K562 (cell line): Measurements from ENCODE around the gene WNK2. TPM values are rescaled to one million over a fixed set of nuclear protein-coding genes. Genes with fewer than 3 reads are reported as not detected.

Experiments
- ATAC-seq: fragments of 200-7000 bp; cut with Tn5 transposase; 3 replicates; pipeline ENCODE4 v1.9.1; 2020; ENCODE audit warnings: moderate library complexity
- BruUV-seq: library from RNA; stranded (reverse); fragments of 400-500 nt; replicated peaks from 2 replicates; lab custom pipeline; 2021; lab: Mats Ljungman, UMichigan
- CTCF ChIA-PET: fragments of 300-600 bp; formaldehyde crosslinking; extraction: SDS; loops from one replicate; lab custom pipeline; 2021; ENCODE audit warnings: low intra/inter-chr PET ratio; lab: Yijun Ruan, JAX
- POLR2A ChIA-PET: fragments of 300-600, 350-650 bp; sonication (Branson Sonifier 250); formaldehyde crosslinking; extraction: SDS; loops from one replicate; lab custom pipeline; 2021; ENCODE audit warnings: antibody characterized with exemption, inconsistent platforms; lab: Yijun Ruan, JAX
- DNase-seq, 4 experiments: peaks; one replicate each; pipeline versions ENCODE4 v3.0.0 to v3.0.0-alpha.2; 2011 to 2018; ENCODE audit warnings: low spot score in 3 of 4, mixed read lengths in 3 of 4; ENCODE audit errors: extremely low read depth in 1 of 4
- FAIRE-seq: peaks from 2 replicates; lab custom pipeline; 2011; peaks lifted over from hg19 to GRCh38; lab: Jason Lieb, UNC
- H2AFZ ChIP-seq: 2 replicates; pipeline ENCODE4 v1.6.0; 2011; ENCODE audit warnings: low read depth, low read length, control low read depth, inconsistent platforms
- H3K27ac ChIP-seq: fragments of 200-600 bp; 3 replicates; pipeline ENCODE4 v1.8.0; 2011; ENCODE audit warnings: low read depth, mild to moderate bottlenecking, control low read depth, inconsistent platforms, low read length, moderate library complexity, mixed read lengths; ENCODE audit errors: extremely low read depth
- H3K27me3 ChIP-seq, 2 experiments: fragments of 300-600 bp in 1 of 2; 2 replicates in 1 of 2; 3 replicates in 1 of 2; pipeline versions ENCODE4 v1.6.0 to v1.8.0; 2011; ENCODE audit warnings: inconsistent platforms in 2 of 2, low read length in 2 of 2, mild to moderate bottlenecking in 1 of 2, mixed read lengths in 1 of 2, moderate library complexity in 1 of 2; ENCODE audit not compliant: control insufficient read depth in 2 of 2, insufficient read depth in 2 of 2
- H3K36me3 ChIP-seq: fragments of 300-600 bp; 3 replicates; pipeline ENCODE4 v1.8.0; 2011; ENCODE audit warnings: mild to moderate bottlenecking, low read length, inconsistent platforms; ENCODE audit not compliant: control insufficient read depth, insufficient read depth
- H3K4me1 ChIP-seq, 2 experiments: fragments of 200-600 bp in 1 of 2; replicated peaks in 1 of 2; 2 replicates in 1 of 2; 3 replicates in 1 of 2; pipeline versions ENCODE4 v1.5.1 to v1.8.0; 2011; ENCODE audit warnings: inconsistent platforms in 2 of 2, low read length in 2 of 2, mild to moderate bottlenecking in 1 of 2, mixed read lengths in 1 of 2, moderate library complexity in 1 of 2; ENCODE audit not compliant: control insufficient read depth in 2 of 2, insufficient read depth in 2 of 2
- H3K4me2 ChIP-seq: 2 replicates; pipeline ENCODE4 v1.6.1; 2011; ENCODE audit warnings: low read length, control low read depth, inconsistent platforms, mixed read lengths; ENCODE audit not compliant: insufficient read depth
- H3K4me3 ChIP-seq: fragments of 200-600 bp; sonication (generic), shearing (Covaris generic); 2 replicates; pipeline ENCODE4 v1.5.1; 2016; ENCODE audit warnings: control low read depth, inconsistent platforms
- H3K79me2 ChIP-seq: fragments of 200-600 bp; 3 replicates; pipeline ENCODE4 v1.8.0; 2011; ENCODE audit warnings: low read length, inconsistent platforms; ENCODE audit not compliant: control insufficient read depth, insufficient read depth
- H3K9ac ChIP-seq, 2 experiments: 2 replicates each; pipeline versions ENCODE4 v1.6.0 to v1.6.1; 2011; ENCODE audit warnings: low read depth in 2 of 2, low read length in 2 of 2, control low read depth in 1 of 2, inconsistent platforms in 1 of 2, mild to moderate bottlenecking in 1 of 2, mixed read lengths in 1 of 2; ENCODE audit not compliant: insufficient read depth in 1 of 2
- H3K9me1 ChIP-seq: one replicate; pipeline ENCODE4 v1.6.0; 2011; ENCODE audit warnings: inconsistent platforms, mild to moderate bottlenecking, low read length, moderate library complexity; ENCODE audit not compliant: control insufficient read depth, insufficient read depth
- H3K9me3 ChIP-seq: replicated peaks from 2 replicates; pipeline ENCODE4 v1.5.1; 2011; ENCODE audit warnings: low read depth, low read length, inconsistent platforms; ENCODE audit not compliant: control insufficient read depth, insufficient read depth
- H4K20me1 ChIP-seq: replicated peaks from 2 replicates; pipeline ENCODE4 v1.6.1; 2011; ENCODE audit warnings: low read length, inconsistent platforms, mixed read lengths; ENCODE audit not compliant: control insufficient read depth, insufficient read depth
- CEBPB ChIP-seq: fragments of 450-650 bp; IDR thresholded peaks from 2 replicates; pipeline ENCODE4 v1.6.1; 2016; ENCODE audit warnings: missing genetic modification characterization, missing compliant biosample characterization
- ESRRB ChIP-seq: fragments of 250-450 bp; sonication (Bioruptor Pico); IDR thresholded peaks from 2 replicates; pipeline ENCODE4 v1.5.0; 2020; ENCODE audit warnings: mild to moderate bottlenecking, moderate library complexity, borderline replicate concordance
- FOXK2 ChIP-seq, 2 experiments: fragments of 450-650 bp; IDR thresholded peaks in 1 of 2; conservative IDR thresholded peaks in 1 of 2; 2 replicates each; pipeline ENCODE4 v1.6.1; 2016; ENCODE audit warnings: low read depth in 2 of 2, mild to moderate bottlenecking in 1 of 2
- GTF2A2 ChIP-seq: IDR thresholded peaks from 2 replicates; pipeline ENCODE4 v1.6.1; 2016; ENCODE audit warnings: mild to moderate bottlenecking, missing genetic modification characterization, missing compliant biosample characterization
- HMG20A ChIP-seq: fragments of 450-650 bp; formaldehyde crosslinking; conservative IDR thresholded peaks from 2 replicates; pipeline ENCODE4 v1.4.0; 2020; ENCODE audit warnings: mild to moderate bottlenecking, mixed read lengths
- LCOR ChIP-seq: sonication (generic); formaldehyde crosslinking; IDR thresholded peaks from 2 replicates; pipeline ENCODE4 v1.8.0; 2022; ENCODE audit warnings: mild to moderate bottlenecking, missing genetic modification reagents
- PYGO2 ChIP-seq: fragments of 450-650 bp; IDR thresholded peaks from 2 replicates; pipeline ENCODE4 v1.6.1; 2016; ENCODE audit warnings: mild to moderate bottlenecking, missing genetic modification characterization, moderate library complexity, missing compliant biosample characterization
- ZC3H11A ChIP-seq: IDR thresholded peaks from 2 replicates; pipeline ENCODE4 v1.6.1; 2012; ENCODE audit warnings: low read depth, low read length, improper control_type of control experiment
- WGBS: fragments of 100-300 bp; shearing (Covaris generic); methylation state at CpG from one replicate; pipeline ENCODE4 v1.1.6; 2016; ENCODE audit warnings: low coverage, mixed read lengths; ENCODE audit not compliant: insufficient coverage; ENCODE audit errors: missing lambda C conversion rate; 5-methylcytosine and 5-hydroxymethylcytosine counted together
- in situ Hi-C: fragments of 300-500 bp; cut with MboI; formaldehyde crosslinking; loops from 4 replicates; pipeline ENCODE4 v1.15.0; 2018; ENCODE audit warnings: inconsistent platforms, mixed read lengths
- intact Hi-C: fragments of 100-400 bp; cut with micrococcal nuclease; formaldehyde crosslinking; loops from 2 replicates; pipeline ENCODE4 v1.14.2; 2022
- polyA plus RNA-seq, 8 experiments: library from polyadenylated mRNA; depleted of rRNA in 4 of 8; stranded (reverse) in 5 of 8; unstranded in 3 of 8; fragments of >200 nt; fragmentation: Nextera tagmentation in 2 of 8; fragmentation: Illumina TruSeq in 1 of 8; extraction: Ambion mirVana in 2 of 8; extraction: Trizol in 1 of 8; gene quantifications; 2 replicates each; pipeline versions ENCODE4 v1.2.1 to v1.2.3, GENCODE V29; 2011 to 2014; ENCODE audit warnings: inconsistent platforms in 1 of 8, missing spikeins in 1 of 8
- total RNA-seq, 7 experiments: library from RNA; depleted of rRNA in 6 of 7; stranded (reverse); fragments of >200 nt in 6 of 7; fragmentation: Illumina TruSeq in 2 of 7; extraction: Trizol in 2 of 7; gene quantifications; 2 replicates each; pipeline versions ENCODE4 v1.2.1 to v1.2.3, GENCODE V29; 2011 to 2021; ENCODE audit warnings: low replicate concordance in 1 of 7
- TF ChIP-seq, protein P1 (sequence below): IDR thresholded peaks from 2 replicates; pipeline ENCODE4 v1.6.1; 2016; ENCODE audit warnings: missing genetic modification characterization, missing compliant biosample characterization
- TF ChIP-seq, protein P2 (sequence below): sonication (generic); formaldehyde crosslinking; IDR thresholded peaks from 2 replicates; pipeline ENCODE4 v1.8.1; 2023; ENCODE audit warnings: mild to moderate bottlenecking, missing genetic modification reagents
- TF ChIP-seq, protein P3 (sequence below): sonication (generic); formaldehyde crosslinking; IDR thresholded peaks from 2 replicates; pipeline ENCODE4 v1.8.1; 2022; ENCODE audit warnings: missing genetic modification reagents

The WNK2 gene
- total and polyA plus RNA-seq, 9 of the 15 experiments (the other 6 are each of a cell fraction or from before 2014, with no cell fraction given): 0.36 to 3.3 (median 0.64) TPM; not detected in 2

DNA sequence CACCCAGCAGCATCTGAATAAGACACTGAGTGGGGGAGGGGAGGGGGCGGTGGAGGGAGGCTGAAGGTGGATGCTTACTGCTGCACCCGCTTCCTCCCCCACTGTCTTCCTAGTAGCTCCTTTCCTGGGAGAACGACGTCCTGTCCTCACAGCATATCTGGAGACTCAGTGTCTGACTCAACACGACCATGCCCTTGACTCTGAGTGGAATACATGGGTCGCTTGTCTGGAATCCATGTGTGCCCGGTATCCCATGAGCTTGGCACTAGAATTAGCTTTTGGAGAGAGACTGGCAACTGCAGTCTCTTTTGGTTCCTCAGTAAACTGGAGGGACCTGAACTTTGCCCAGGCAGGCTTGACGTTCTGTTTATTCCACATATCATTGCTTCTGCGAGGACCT is 142.1 kb downstream of the WNK2 start:
- Histone ChIP-seq H3K27me3 (peaks cover 23 to 51% of the 10 kb centered on the region in 2 experiments; a peak in 4 of 5 replicates), H3K4me1 (peaks cover 0 to 11% of the 10 kb centered on the region in 2 experiments; a peak in 2 of 5 replicates), H3K4me3 (no peak overlapping the region), H3K36me3 (no peaks in the 10 kb centered on the region), H3K9me1 (peaks cover 3% of the 10 kb centered on the region), H3K4me2 (no peak overlapping the region), H3K9ac (no peak overlapping the region), H4K20me1 (no peaks in the 10 kb centered on the region), H3K79me2 (no peaks in the 10 kb centered on the region), H2AFZ (no peak overlapping the region), H3K9me3 (no peaks in the 10 kb centered on the region), H3K27ac (no peak overlapping the region)
- CTCF ChIA-PET: no interaction called here
- no TSS peak for BruUV-seq
- TF ChIP-seq, protein P1, sequence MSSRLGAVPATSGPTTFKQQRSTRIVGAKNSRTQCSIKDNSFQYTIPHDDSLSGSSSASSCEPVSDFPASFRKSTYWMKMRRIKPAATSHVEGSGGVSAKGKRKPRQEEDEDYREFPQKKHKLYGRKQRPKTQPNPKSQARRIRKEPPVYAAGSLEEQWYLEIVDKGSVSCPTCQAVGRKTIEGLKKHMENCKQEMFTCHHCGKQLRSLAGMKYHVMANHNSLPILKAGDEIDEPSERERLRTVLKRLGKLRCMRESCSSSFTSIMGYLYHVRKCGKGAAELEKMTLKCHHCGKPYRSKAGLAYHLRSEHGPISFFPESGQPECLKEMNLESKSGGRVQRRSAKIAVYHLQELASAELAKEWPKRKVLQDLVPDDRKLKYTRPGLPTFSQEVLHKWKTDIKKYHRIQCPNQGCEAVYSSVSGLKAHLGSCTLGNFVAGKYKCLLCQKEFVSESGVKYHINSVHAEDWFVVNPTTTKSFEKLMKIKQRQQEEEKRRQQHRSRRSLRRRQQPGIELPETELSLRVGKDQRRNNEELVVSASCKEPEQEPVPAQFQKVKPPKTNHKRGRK (tag): no peak
- TF ChIP-seq PYGO2 (tag) (no peak), ESRRB (CRISPR knock-in tag) (no peak), GTF2A2 (tag) (no peak), HMG20A (no peak), CEBPB (tag) (no peak), ZC3H11A (no peak), FOXK2 (conservative IDR thresholded peaks at IDR 0.05 in 1 of 2, IDR thresholded peaks at IDR 0.05 in 1 of 2; ENCODE audit: low read depth in 2 of 2) (no peak), LCOR (CRISPR knock-in tag) (no peak)
- TF ChIP-seq, protein P2, sequence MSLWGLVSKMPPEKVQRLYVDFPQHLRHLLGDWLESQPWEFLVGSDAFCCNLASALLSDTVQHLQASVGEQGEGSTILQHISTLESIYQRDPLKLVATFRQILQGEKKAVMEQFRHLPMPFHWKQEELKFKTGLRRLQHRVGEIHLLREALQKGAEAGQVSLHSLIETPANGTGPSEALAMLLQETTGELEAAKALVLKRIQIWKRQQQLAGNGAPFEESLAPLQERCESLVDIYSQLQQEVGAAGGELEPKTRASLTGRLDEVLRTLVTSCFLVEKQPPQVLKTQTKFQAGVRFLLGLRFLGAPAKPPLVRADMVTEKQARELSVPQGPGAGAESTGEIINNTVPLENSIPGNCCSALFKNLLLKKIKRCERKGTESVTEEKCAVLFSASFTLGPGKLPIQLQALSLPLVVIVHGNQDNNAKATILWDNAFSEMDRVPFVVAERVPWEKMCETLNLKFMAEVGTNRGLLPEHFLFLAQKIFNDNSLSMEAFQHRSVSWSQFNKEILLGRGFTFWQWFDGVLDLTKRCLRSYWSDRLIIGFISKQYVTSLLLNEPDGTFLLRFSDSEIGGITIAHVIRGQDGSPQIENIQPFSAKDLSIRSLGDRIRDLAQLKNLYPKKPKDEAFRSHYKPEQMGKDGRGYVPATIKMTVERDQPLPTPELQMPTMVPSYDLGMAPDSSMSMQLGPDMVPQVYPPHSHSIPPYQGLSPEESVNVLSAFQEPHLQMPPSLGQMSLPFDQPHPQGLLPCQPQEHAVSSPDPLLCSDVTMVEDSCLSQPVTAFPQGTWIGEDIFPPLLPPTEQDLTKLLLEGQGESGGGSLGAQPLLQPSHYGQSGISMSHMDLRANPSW: no peak
- TF ChIP-seq, protein P3, sequence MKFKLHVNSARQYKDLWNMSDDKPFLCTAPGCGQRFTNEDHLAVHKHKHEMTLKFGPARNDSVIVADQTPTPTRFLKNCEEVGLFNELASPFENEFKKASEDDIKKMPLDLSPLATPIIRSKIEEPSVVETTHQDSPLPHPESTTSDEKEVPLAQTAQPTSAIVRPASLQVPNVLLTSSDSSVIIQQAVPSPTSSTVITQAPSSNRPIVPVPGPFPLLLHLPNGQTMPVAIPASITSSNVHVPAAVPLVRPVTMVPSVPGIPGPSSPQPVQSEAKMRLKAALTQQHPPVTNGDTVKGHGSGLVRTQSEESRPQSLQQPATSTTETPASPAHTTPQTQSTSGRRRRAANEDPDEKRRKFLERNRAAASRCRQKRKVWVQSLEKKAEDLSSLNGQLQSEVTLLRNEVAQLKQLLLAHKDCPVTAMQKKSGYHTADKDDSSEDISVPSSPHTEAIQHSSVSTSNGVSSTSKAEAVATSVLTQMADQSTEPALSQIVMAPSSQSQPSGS: no peak
- 3% methylated on average over 7 of the region's 9 CpGs for WGBS
- ATAC-seq (no peak), DNase-seq (peak in 1 of 4 experiments; percentile 12), FAIRE-seq (no peak)
- intact Hi-C loops (no loop called here), in situ Hi-C loops (no loop called here)
- POLR2A ChIA-PET: interaction anchor here (1.0 kb wide), 1 partner anchor 20 kb away, joined by 4 read pairs; no protein-coding TSS in a partner anchor
